NCI-H1694 treated with DMSO at 0.1 percent for 48 hours (cell line): ENCODE measurements around the gene DHX35.

Experiments used
- DNase-seq: peaks from one replicate; lab custom pipeline; 2025; lab: John Stamatoyannopoulos, UW

The DHX35 gene

DNA sequence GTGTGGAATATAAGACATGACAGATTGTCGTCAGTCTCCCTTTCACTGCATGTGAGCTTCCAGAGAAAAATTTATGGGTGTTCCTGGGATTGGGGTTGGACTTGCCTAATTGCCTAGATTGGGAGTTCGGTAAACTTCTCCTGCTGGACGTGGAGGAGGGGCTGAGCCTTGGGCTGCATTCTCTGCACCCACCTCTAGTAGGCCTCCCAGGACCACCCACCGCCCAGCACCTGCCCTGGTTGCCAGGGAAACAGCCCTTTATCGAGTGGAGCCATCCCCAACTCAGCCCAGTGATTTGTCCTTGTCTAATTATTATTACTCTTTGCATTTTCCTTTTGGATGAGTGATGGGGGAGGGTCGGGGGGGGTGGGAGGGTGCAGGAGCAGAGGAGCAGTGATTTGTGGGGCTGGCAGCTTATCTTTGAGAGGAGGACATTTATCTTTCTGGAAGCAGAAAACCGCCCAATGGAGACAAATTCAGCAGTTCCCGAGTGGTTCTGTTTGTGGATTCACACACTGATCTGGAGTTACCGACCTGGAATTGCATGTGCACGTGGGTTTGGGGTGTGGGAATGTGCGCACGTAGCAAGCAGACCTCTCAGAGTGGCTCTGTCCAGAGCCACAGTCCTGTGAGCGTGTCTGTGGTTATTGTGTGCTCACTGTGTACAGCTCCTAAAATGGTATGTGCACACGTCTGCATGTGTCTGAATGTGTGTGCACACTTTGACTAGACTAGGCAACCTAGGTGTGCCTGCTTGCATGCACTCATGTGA lies 104.5 kb downstream of the DHX35 start:
- no peak for DNase-seq

DNA sequence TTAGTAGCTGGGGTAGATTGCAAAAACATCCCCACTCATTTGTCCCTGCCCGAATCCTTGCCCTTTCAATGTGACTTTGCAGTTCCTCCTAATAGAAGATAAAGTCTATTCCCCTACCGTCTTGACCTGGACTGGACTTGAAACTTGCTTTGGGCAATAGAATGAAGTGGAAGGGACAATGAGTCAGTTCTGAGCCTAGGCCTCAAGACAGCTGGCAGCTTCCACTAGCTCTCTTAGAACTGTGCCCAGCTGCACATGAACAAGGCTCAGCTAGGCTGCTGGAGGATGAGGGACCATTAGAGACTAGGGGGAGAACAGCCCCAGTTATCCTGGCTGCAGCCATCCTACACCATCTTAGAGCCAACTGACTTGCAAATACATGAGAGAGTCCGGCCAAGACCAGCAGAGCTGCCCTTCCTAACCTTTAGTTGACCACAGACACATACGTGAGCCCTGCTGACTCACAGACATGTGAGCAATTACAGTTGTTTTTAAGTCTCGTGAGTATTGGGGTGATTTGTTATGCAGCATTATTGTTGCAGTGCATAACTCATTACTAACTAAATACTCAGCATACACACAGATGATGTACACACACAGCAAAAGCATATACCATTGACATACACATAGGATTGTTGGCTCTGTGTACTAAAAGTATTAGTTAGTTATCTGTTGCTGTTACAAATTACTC lies 105.5 kb downstream of the DHX35 start:
- DNase-seq, result no peak

DNA sequence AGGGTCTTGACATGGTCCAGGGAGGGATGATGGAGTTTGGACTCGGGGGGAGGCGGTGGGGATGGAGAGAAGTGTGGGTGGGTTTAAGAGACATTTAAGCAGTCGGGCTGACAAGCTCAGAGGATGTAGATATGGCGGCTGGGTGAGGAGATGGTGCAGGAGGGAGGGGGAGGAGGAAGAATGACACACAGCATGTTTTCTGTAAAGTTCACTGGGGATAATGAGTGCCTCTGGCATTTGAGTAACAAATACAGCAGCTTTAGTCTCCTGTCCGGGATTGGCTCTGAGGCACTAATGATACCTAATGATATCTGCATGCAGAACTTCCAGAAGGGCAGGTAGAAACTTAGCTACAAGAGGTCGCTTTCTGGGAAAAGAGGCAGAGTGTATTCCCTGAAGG lies 107.8 kb downstream of the DHX35 start:
- no peak for DNase-seq

DNA sequence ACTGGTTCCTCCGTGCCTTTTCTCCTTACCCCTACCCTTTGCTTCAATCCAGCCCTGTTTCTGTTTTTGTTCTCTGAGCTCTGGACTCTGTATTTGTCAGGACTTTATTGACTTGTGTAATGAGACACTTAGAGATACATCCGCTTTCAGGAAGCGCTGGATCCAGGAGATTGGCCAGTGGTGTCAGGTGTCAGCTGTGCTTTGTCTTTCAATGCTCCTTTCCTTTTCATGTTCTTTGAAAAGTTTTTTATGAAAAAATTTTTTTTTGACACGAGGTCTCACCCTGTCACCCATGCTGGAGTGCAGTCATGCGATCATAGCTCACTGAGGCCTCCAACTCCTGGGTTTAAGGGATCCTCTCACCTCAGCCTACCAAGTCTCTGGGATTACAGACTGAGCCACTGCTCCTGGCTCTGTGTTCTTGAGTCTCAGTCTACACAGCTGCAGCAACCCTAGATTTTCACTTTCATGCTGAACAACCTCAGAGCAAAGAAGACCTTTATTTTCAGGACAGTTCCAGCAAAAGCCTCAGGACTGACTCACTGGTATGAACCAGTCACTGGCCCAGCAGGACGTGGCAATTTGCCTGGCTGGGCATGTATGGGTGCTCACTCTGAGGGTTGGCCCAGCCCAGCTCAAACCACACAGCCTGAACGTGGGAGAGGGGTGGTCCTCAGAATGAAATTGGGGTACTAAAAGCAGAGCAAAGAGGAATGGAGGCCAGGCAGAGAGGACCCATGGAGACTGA lies 108.5 kb downstream of the DHX35 start:
- DNase-seq, result no peak

DNA sequence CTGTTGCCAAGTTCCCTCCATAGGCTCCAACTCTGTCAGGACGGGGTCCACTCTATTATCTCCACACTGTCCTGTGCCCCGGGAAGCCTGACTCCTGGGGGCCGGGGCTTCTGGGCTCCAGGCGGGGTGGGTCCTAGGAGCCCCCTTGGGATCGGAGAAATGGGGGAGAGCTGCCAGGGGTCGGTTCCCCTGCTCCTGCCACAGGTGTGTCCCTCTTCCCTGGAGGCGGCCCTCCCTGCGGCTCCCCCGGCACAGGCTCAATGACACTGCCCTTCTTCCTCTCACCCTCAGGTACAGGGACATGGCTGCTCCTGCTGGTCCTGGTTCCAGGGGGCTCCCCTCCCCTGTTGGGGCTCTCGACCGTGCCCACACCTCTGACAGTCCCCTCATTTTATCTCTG lies 110.0 kb downstream of the DHX35 start:
- DNase-seq, result no peak

DNA sequence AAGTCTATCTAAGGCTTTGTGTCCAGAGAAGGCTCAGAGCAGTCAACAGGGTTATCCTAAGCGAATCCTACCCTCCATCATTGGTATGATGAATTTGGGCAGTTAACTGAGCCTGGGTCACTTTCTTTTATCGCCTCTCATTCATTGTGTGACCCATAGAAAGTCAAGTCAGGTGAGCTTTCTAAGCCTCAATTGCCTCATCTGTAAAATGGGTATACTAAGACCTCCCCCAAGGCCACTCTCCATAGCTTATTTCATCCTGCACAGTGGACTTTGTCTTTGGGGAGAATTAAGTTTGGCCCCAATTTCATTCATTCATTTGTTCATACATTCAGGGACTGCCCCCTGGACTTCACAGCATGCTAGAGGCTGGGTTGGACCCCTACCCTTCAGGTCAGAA lies 110.5 kb downstream of the DHX35 start:
- DNase-seq, result no peak

DNA sequence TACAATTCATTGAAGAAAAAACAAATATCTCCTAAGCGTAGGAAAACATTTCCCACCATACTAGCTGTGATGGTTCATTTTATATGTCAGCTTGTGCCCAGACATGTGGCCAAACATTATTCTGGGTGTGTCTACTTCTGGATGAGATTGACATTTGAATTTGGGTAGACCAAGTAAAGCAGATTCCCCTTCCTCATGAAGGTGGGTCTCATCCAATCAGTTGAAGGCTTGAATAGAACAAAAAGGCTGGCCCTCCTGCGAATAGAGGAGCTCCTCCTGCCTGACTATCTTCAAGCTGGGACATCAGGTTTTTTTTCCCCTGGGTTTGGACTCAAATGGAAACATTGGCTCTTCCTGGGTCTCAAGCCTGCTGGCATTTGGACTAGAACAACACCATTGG lies 113.6 kb downstream of the DHX35 start:
- DNase-seq, result no peak

DNA sequence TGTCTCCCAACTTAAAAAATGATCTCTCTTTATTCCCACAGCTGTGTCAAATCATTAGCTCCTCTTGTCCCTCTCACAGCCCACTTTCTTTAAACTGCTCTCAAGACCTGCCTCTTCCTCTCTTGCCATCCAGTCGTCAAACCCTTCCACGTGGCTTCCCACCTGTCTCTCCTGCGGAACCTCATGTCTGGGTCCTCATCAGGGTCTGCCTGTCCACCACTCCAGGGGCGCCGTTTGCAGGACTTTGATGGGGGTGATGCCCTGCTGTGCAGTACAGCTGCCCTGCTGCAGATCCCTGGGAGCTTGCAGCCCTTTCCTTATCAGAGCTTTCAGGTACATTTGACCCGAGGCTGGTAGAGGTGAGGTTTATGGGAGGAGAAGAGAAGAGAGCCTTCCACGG lies 114.8 kb downstream of the DHX35 start:
- no peak for DNase-seq

DNA sequence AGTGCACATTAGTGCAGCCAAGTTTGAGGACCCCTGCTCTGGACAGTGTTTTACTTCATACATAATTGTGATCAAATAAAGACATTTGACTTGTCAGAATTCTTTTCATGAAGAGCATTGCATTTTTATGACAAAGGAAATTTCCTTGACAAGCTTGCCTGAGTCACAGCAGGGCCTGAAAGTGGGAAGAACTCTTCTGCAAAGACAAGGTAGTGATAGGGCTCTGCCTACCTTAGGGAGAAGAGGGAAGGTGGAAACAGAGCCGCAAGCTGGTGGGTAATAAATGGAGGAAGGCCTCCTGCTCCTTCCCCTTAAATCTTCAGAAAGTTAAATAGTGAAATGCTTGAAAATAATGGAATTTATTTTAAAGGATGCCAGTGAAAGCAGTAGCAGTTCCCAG lies 118.2 kb downstream of the DHX35 start:
- DNase-seq, result no peak

DNA sequence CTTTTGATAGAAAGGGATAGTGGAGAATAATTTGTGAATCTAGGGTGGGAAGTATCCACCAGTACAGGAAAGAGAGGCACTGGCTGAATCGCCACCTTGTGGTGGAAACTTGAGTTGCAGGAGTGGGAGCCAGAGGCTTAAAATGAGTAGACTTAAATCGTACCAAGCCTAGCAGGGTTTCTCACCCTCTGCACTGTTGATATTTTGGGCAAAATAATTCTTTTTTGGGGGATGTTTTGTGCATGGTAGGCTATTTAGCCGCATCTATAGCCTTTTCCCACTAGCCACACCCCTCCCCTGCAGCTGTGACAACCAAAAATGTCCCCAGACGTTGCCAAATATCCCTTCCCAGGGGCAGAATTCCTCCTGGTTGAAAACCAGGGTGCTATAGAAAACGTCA lies 119.1 kb downstream of the DHX35 start:
- DNase-seq, result peak; percentile 35

DNA sequence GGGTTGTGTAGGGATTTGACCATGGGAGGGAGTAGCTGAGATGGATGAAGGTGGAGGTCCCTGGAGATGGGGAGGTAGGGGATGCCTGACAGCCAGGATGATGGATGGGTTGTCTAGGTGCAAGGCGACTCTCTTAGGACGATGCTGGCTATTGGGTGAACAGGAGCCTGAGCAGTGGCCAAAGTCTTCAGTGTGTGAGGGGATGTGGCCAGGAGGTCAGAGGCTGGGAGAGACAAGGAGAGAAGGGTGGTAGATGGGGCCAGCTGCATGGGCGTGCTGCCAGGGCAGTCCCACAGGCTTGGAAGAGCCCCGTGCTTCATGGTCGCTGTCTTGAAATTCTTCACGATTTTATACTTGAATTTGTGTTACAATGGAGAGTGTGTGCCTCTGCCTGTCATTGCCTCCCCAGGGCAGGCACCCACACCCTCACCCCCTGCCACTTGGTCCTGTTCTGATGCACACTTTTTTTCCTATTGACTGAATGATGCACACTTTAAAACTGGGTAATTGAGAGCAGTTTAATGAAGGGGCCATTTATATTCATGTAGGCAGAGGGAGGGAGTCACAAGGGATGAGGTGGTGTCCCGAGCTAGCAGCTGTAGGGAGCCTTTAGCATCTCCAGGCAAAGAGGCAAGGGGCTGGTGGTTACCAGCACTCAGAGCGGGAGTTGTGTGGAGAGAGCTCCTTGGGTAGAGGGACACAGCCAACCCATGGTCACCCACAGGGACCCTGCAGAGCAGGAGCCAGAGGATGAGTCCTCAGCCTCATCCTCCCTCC lies 120.7 kb downstream of the DHX35 start:
- no peak for DNase-seq

DNA sequence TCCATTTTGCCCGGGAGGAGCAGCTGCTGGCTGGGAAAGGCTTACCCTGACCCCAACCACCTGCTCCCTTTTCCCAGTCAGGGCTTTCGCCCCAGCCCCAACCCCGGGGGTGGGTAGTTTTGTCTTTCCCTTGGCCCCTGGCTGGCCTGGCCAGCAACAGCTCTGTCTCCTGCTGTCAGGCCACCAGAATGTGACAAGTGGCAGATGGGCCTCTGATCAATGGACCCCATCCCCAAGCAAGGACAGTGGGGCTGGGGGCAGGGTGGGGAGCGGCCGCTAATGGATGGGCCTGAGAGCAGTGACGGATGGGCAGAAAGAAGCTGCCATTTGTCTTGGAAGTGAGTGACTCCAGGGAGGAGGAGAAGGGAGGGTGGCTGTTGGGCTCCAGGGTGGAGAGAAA lies 121.6 kb downstream of the DHX35 start:
- DNase-seq, result no peak

DNA sequence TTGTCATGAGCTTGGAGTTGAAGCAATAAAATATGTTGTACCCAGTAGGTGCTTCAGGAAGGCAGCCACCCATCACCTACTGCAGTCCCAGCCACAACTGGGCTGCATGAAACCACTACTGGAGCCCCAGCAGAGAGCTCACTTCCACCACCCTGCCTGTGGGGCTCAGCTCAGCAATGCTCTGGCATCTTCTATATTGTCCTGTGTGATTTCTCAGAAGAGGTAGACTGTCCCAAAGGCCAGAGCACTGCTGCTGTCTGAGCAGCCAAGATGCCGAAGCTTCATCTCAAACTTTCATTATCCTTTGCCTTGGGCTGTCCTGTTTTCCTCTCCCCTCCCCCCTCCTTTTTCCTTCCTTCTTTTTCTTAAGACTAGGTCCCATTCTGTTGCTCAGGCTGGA lies 126.9 kb downstream of the DHX35 start:
- no peak for DNase-seq
